ENCODE data around the gene USP48. TPM values are rescaled to one million over a fixed set of nuclear protein-coding genes. Genes with fewer than 3 reads are reported as not detected.

Gene USP48
- total RNA-seq, 4 donors from 2014 or later = 11.5 to 24.4 (median 14.5) TPM

- H3K4me3 ChIP-seq = peak overlapping the region; percentile 89 to 95 (median 92)
- H3K27ac ChIP-seq = peak overlapping the region; percentile 97 to 100 (median 98)
- H3K4me1 ChIP-seq = peaks cover 9 to 19% of the 10 kb centered on the region in 2 donors
- in situ Hi-C loops (cut with MboI; ENCODE audit: low sequenced_read_pairs in 4 of 4) (no loop called here), intact Hi-C loops (cut with DNase I; ENCODE audit: low total_unique reads) (loop anchor here (1.0 to 10.0 kb wide), 6 partner anchors 153 to 1512 kb away; partner anchors contain the start of genes CDC42 and HSPG2)
- DNase-seq = no peak
- TF ChIP-seq CTCF (IDR thresholded peaks at IDR 0.05 in 4 of 5, conservative IDR thresholded peaks at IDR 0.05 in 1 of 5) = no peak
- no peak for TF ChIP-seq POLR2A (IDR thresholded peaks at IDR 0.05)
- no peaks in the 10 kb centered on the region for H3K9me3 ChIP-seq
- H3K36me3 ChIP-seq = no peaks in the 10 kb centered on the region
- ATAC-seq = no peak
- no peaks in the 10 kb centered on the region for H3K27me3 ChIP-seq
Observed at GRCh38 chr1:21783679-21784603, 992 bp upstream of the USP48 start.

GRCh38 chr1:21782349-21782867 is 541 bp downstream of the USP48 start:
- no peaks in the 10 kb centered on the region for H3K36me3 ChIP-seq
- peak overlapping the region; percentile 89 to 95 (median 92) for H3K4me3 ChIP-seq
- no peaks in the 10 kb centered on the region for H3K27me3 ChIP-seq
- peak; percentile 35 to 39 for ATAC-seq
- TF ChIP-seq CTCF (IDR thresholded peaks at IDR 0.05 in 4 of 5, conservative IDR thresholded peaks at IDR 0.05 in 1 of 5) (peak in 1 of 5 experiments; percentile 16), POLR2A (IDR thresholded peaks at IDR 0.05) (no peak)
- peak overlapping the region; percentile 97 to 100 (median 98) for H3K27ac ChIP-seq
- in situ Hi-C loops (cut with MboI; ENCODE audit: low sequenced_read_pairs in 4 of 4) = no loop called here
- DNase-seq = peak in 1 of 2 donors; percentile 16
- intact Hi-C loops (cut with DNase I; ENCODE audit: low total_unique reads) = loop anchor here (2.0 to 10.0 kb wide), 4 partner anchors 182 to 1510 kb away; partner anchors contain the start of gene CDC42
- H3K4me1 ChIP-seq = peaks cover 9 to 19% of the 10 kb centered on the region in 2 donors
- no peaks in the 10 kb centered on the region for H3K9me3 ChIP-seq

GRCh38 chr1:21781815-21782348 is 1.1 kb downstream of the USP48 start:
- Histone ChIP-seq H3K9me3 (no peaks in the 10 kb centered on the region), H3K36me3 (no peaks in the 10 kb centered on the region), H3K4me3 (peak overlapping the region; percentile 89 to 95 (median 92)), H3K27ac (peak overlapping the region; percentile 97 to 100 (median 98)), H3K4me1 (peaks cover 9 to 19% of the 10 kb centered on the region in 2 donors), H3K27me3 (no peaks in the 10 kb centered on the region)
- ATAC-seq (no peak), DNase-seq (no peak)
- no peak for TF ChIP-seq CTCF (IDR thresholded peaks at IDR 0.05 in 4 of 5, conservative IDR thresholded peaks at IDR 0.05 in 1 of 5)
- TF ChIP-seq POLR2A (IDR thresholded peaks at IDR 0.05) = no peak
- in situ Hi-C loops (cut with MboI; ENCODE audit: low sequenced_read_pairs in 4 of 4) (no loop called here), intact Hi-C loops (cut with DNase I; ENCODE audit: low total_unique reads) (loop anchor here (2.0 to 10.0 kb wide), 4 partner anchors 183 to 1510 kb away; partner anchors contain the start of gene CDC42)

- Histone ChIP-seq H3K27ac (no peak overlapping the region), H3K36me3 (no peaks in the 10 kb centered on the region), H3K27me3 (no peaks in the 10 kb centered on the region), H3K4me1 (peaks cover 14 to 19% of the 10 kb centered on the region in 2 donors), H3K9me3 (no peaks in the 10 kb centered on the region), H3K4me3 (no peak overlapping the region)
- DNase-seq (no peak), ATAC-seq (no peak)
- intact Hi-C loops (cut with DNase I; ENCODE audit: low total_unique reads) (loop anchor here (5.0 to 10.0 kb wide), 2 partner anchors 1245 to 1508 kb away; no protein-coding TSS in a partner anchor), in situ Hi-C loops (cut with MboI; ENCODE audit: low sequenced_read_pairs in 4 of 4) (no loop called here)
- TF ChIP-seq POLR2A (IDR thresholded peaks at IDR 0.05) = no peak
- TF ChIP-seq CTCF (IDR thresholded peaks at IDR 0.05 in 4 of 5, conservative IDR thresholded peaks at IDR 0.05 in 1 of 5) = no peak
Observed at GRCh38 chr1:21779613-21780521, 3.1 kb downstream of the USP48 start.

Data from gastrocnemius medialis (tissue), 4 donors.